ENCODE measurements around the gene SLC46A1.

- TF ChIP-seq, protein P1, sequence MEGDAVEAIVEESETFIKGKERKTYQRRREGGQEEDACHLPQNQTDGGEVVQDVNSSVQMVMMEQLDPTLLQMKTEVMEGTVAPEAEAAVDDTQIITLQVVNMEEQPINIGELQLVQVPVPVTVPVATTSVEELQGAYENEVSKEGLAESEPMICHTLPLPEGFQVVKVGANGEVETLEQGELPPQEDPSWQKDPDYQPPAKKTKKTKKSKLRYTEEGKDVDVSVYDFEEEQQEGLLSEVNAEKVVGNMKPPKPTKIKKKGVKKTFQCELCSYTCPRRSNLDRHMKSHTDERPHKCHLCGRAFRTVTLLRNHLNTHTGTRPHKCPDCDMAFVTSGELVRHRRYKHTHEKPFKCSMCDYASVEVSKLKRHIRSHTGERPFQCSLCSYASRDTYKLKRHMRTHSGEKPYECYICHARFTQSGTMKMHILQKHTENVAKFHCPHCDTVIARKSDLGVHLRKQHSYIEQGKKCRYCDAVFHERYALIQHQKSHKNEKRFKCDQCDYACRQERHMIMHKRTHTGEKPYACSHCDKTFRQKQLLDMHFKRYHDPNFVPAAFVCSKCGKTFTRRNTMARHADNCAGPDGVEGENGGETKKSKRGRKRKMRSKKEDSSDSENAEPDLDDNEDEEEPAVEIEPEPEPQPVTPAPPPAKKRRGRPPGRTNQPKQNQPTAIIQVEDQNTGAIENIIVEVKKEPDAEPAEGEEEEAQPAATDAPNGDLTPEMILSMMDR (conservative IDR thresholded peaks at IDR 0.05; ENCODE audit: low read depth in 2 of 2): no peak
- TF ChIP-seq EZH2 (IDR thresholded peaks at IDR 0.05; ENCODE audit: low read depth, unreplicated experiment) (no peak), JUNB (IDR thresholded peaks at IDR 0.05; ENCODE audit: unreplicated experiment) (no peak), ETS1 (IDR thresholded peaks at IDR 0.05) (no peak)
Measured at GRCh38 chr17:28405632-28406472, at the start of gene SLC46A1.

Data from GM23338 (cell line).